Activated T-cell treated with anti-CD3 and anti-CD28 coated beads, Interleukin-2, amount 50 U/mL, for 24 hours (primary cell): ENCODE results near the gene ZNF3.
A peak's percentile ranks its signal among the peaks of the same experiment; 100 is the strongest.

ENCODE experiments used
- DNase-seq: peaks from one replicate; pipeline ENCODE4 v3.0.0-alpha.2; 2020
- H3K27ac Mint-ChIP-seq: 2 replicates; pipeline ENCODE4 v1.8.0; 2020; ENCODE audit warnings: mild to moderate bottlenecking, mixed read lengths
- H3K27me3 Mint-ChIP-seq: 2 replicates; pipeline ENCODE4 v1.8.0; 2020; ENCODE audit warnings: mixed read lengths
- H3K36me3 Mint-ChIP-seq: 2 replicates; pipeline ENCODE4 v1.8.0; 2020; ENCODE audit warnings: low read depth, mixed read lengths
- H3K4me1 Mint-ChIP-seq: 2 replicates; pipeline ENCODE4 v1.8.0; 2020; ENCODE audit warnings: low read depth, mixed read lengths
- H3K4me3 Mint-ChIP-seq: 2 replicates; pipeline ENCODE4 v1.8.0; 2020; ENCODE audit warnings: mild to moderate bottlenecking, moderate library complexity, mixed read lengths
- H3K9me3 Mint-ChIP-seq: 2 replicates; pipeline ENCODE4 v1.8.0; 2020; ENCODE audit warnings: mixed read lengths

The ZNF3 gene

GRCh38 chr7:100063376-100063775 lies 18.1 kb downstream of the ZNF3 start:
- Mint-ChIP-seq H3K27me3 (no peaks in the 10 kb centered on the region), H3K27ac (no peak overlapping the region), H3K4me1 (no peaks in the 10 kb centered on the region), H3K9me3 (no peaks in the 10 kb centered on the region), H3K36me3 (peaks cover 76% of the 10 kb centered on the region), H3K4me3 (no peak overlapping the region)
- DNase-seq: no peak

GRCh38 chr7:100061518-100062193 lies 19.9 kb downstream of the ZNF3 start:
- no peak overlapping the region for H3K4me3 Mint-ChIP-seq
- H3K27me3 Mint-ChIP-seq: no peaks in the 10 kb centered on the region
- H3K4me1 Mint-ChIP-seq: no peaks in the 10 kb centered on the region
- DNase-seq: no peak
- H3K27ac Mint-ChIP-seq: peak overlapping the region; percentile 5
- H3K9me3 Mint-ChIP-seq: no peaks in the 10 kb centered on the region
- H3K36me3 Mint-ChIP-seq: peaks cover 77% of the 10 kb centered on the region

DNA sequence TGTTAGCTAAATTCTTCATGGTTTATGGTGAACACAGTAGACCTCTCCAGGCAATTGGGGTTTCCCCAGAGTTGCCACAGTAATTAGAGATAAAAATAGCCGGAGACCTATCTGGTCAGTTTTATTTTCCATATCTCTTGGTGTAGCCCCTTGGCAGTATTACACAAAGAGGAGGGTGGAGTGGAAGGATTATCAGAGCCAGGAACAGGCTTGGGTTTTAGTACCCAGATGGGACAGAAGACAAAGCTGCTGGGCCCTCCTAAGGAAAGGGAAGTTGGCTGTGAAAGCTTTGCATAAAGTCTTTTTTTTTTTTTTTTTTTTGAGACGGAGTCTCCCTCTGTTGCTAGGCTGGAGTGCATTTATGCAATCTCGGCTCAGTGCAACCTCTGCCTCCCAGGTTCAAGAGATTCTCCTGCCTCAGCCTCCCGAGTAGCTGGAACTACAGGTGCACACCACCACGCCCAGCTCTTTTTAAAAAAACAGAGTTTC lies 22.2 kb downstream of the ZNF3 start:
- peaks cover 63% of the 10 kb centered on the region for H3K36me3 Mint-ChIP-seq
- H3K4me3 Mint-ChIP-seq: no peak overlapping the region

DNA sequence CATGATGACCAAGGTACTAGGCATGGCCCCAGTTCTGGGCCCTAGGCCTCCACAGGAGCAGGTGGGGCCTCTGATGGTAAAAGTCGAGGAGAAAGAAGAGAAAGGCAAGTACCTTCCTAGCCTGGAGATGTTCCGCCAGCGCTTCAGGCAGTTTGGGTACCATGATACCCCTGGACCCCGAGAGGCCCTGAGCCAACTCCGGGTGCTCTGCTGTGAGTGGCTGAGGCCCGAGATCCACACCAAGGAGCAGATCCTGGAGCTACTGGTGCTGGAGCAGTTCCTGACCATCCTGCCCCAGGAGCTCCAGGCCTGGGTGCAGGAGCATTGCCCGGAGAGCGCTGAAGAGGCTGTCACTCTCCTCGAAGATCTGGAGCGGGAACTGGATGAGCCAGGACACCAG lies 24.5 kb downstream of the ZNF3 start:
- Mint-ChIP-seq H3K4me1 (no peaks in the 10 kb centered on the region), H3K27ac (no peak overlapping the region), H3K9me3 (no peaks in the 10 kb centered on the region), H3K27me3 (no peaks in the 10 kb centered on the region), H3K36me3 (peaks cover 50% of the 10 kb centered on the region), H3K4me3 (no peak overlapping the region)
- DNase-seq: no peak

More for the DNA sequence above, 22.2 kb downstream of the ZNF3 start:
- Mint-ChIP-seq H3K27ac (no peak overlapping the region), H3K4me1 (no peaks in the 10 kb centered on the region), H3K27me3 (no peaks in the 10 kb centered on the region), H3K9me3 (no peaks in the 10 kb centered on the region)
- DNase-seq: no peak

GRCh38 chr7:100053215-100053614 lies 28.3 kb downstream of the ZNF3 start:
- H3K36me3 Mint-ChIP-seq: peaks cover 33% of the 10 kb centered on the region
- H3K9me3 Mint-ChIP-seq: no peaks in the 10 kb centered on the region
- no peak for DNase-seq
- H3K27ac Mint-ChIP-seq: no peak overlapping the region
- peaks cover 25% of the 10 kb centered on the region for H3K4me1 Mint-ChIP-seq
- H3K27me3 Mint-ChIP-seq: no peaks in the 10 kb centered on the region
- H3K4me3 Mint-ChIP-seq: no peak overlapping the region

DNA sequence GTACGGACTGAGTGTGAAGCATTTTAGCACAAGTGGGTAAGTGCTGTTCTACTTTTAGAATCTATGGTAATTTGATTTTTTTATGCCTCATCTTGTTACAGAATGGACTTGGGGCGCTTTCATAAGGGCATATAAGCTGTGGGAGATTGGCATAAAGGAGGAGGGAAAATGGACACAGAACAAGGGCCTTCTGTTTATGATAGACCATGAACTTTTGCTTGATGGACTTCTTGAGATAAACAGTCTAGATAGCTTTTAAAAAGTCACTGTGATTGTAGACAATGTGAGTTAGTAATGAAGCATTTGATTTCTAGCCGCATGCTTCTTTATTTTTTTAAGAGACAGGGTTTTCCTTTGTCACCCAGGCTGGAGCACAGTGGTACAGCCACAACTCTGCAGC lies 29.9 kb downstream of the ZNF3 start:
- Mint-ChIP-seq H3K27me3 (no peaks in the 10 kb centered on the region), H3K36me3 (peaks cover 18% of the 10 kb centered on the region), H3K9me3 (no peaks in the 10 kb centered on the region), H3K4me3 (peak overlapping the region; percentile 60), H3K27ac (peak overlapping the region; percentile 19), H3K4me1 (peaks cover 25% of the 10 kb centered on the region)
- DNase-seq: no peak

DNA sequence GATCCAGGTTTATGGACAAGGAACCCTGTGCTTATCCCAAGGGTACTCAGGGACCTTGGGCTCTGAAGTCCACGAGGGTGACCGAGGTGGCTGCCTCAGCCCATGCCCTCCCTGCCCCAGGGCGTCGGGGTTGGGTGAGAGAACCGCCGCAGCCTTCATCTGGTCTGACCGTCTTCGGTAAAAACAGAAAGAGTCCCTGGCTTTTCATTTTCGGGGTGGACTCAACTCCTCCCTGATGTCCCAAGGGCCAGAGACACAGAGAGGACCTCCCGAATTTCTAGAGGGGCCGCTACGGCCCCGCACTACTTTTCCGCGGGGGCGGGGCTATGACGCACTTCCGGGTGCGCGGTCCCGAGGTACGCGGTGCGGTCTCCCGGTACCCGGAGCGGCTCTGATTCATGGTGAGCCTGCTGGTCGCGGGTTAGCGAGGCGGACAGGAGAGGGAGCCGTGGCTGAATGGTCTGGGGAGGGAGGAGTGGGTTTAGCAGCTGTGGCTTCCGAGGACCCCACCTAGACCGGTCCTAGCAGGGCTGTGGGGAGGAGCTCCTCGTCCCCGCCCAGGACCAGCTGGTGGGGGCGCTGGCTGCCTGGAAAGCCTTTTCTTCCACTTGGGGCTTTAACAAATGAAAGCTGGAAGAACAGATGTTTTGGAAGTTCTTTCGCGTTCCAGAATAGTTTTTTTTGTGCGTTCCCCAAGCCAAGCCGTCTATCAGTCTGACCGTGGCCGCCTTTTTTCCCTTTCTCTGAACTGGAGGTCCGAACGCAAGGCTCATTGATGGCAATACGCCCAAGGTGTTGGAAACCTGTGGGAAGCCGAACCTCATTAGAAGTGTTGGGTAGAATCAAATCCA lies 31.9 kb downstream of the ZNF3 start, which contains the start of gene ZSCAN21:
ZSCAN21 (plus strand) TSS at position 334 of the 851 bp plus-strand sequence. CDS start 7,233 bp downstream, outside the sequence.
- DNase-seq: peak; percentile 91
- Mint-ChIP-seq H3K9me3 (no peaks in the 10 kb centered on the region), H3K36me3 (peaks cover 16% of the 10 kb centered on the region), H3K4me1 (peaks cover 26% of the 10 kb centered on the region), H3K27me3 (no peaks in the 10 kb centered on the region), H3K27ac (peak within 1 kb of the TSS; percentile 96), H3K4me3 (peak within 1 kb of the TSS; percentile 89)

GRCh38 chr7:100048680-100049079 lies 32.8 kb downstream of the ZNF3 start:
- Mint-ChIP-seq H3K4me3 (peak overlapping the region; percentile 89), H3K4me1 (peaks cover 27% of the 10 kb centered on the region), H3K9me3 (no peaks in the 10 kb centered on the region), H3K27me3 (no peaks in the 10 kb centered on the region), H3K27ac (peak overlapping the region; percentile 96), H3K36me3 (peaks cover 16% of the 10 kb centered on the region)
- DNase-seq: no peak

GRCh38 chr7:100044718-100045117 lies 36.8 kb downstream of the ZNF3 start:
- peaks cover 7% of the 10 kb centered on the region for H3K36me3 Mint-ChIP-seq
- H3K27ac Mint-ChIP-seq: no peak overlapping the region
- H3K4me1 Mint-ChIP-seq: peaks cover 29% of the 10 kb centered on the region
- H3K27me3 Mint-ChIP-seq: no peaks in the 10 kb centered on the region
- no peaks in the 10 kb centered on the region for H3K9me3 Mint-ChIP-seq
- no peak for DNase-seq
- no peak overlapping the region for H3K4me3 Mint-ChIP-seq

GRCh38 chr7:100040575-100040974 lies 40.9 kb downstream of the ZNF3 start:
- peaks cover 21% of the 10 kb centered on the region for H3K4me1 Mint-ChIP-seq
- H3K36me3 Mint-ChIP-seq: peaks cover 39% of the 10 kb centered on the region
- H3K4me3 Mint-ChIP-seq: no peak overlapping the region
- DNase-seq: no peak
- no peaks in the 10 kb centered on the region for H3K9me3 Mint-ChIP-seq
- H3K27me3 Mint-ChIP-seq: no peaks in the 10 kb centered on the region
- H3K27ac Mint-ChIP-seq: no peak overlapping the region

DNA sequence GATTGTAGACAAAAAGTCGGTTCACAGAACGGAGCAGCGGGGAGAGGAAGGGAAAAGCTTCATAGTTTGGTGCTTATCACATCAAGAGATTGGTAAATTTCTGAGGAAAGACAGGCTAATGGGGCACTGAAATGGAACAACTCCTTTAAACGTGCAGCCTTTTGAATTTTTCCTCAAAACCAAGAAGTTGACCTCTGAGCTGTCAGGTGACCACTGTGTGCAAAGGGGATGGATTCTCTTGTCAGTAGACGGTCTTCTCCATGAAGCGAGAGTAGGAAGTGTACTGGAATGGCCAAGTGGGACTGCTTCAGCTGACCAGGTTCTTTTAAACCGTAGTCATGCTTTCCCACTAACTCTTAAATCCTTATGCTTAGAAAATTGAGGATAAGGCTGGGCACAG lies 43.2 kb downstream of the ZNF3 start:
- H3K4me1 Mint-ChIP-seq: peaks cover 19% of the 10 kb centered on the region
- H3K36me3 Mint-ChIP-seq: peaks cover 61% of the 10 kb centered on the region
- no peaks in the 10 kb centered on the region for H3K9me3 Mint-ChIP-seq
- no peaks in the 10 kb centered on the region for H3K27me3 Mint-ChIP-seq
- no peak for DNase-seq
- no peak overlapping the region for H3K4me3 Mint-ChIP-seq
- H3K27ac Mint-ChIP-seq: no peak overlapping the region

GRCh38 chr7:100035876-100036275 lies 45.6 kb downstream of the ZNF3 start:
- no peaks in the 10 kb centered on the region for H3K27me3 Mint-ChIP-seq
- H3K4me3 Mint-ChIP-seq: no peak overlapping the region
- H3K9me3 Mint-ChIP-seq: no peaks in the 10 kb centered on the region
- H3K27ac Mint-ChIP-seq: no peak overlapping the region
- no peak for DNase-seq
- peaks cover 10% of the 10 kb centered on the region for H3K4me1 Mint-ChIP-seq
- peaks cover 80% of the 10 kb centered on the region for H3K36me3 Mint-ChIP-seq

DNA sequence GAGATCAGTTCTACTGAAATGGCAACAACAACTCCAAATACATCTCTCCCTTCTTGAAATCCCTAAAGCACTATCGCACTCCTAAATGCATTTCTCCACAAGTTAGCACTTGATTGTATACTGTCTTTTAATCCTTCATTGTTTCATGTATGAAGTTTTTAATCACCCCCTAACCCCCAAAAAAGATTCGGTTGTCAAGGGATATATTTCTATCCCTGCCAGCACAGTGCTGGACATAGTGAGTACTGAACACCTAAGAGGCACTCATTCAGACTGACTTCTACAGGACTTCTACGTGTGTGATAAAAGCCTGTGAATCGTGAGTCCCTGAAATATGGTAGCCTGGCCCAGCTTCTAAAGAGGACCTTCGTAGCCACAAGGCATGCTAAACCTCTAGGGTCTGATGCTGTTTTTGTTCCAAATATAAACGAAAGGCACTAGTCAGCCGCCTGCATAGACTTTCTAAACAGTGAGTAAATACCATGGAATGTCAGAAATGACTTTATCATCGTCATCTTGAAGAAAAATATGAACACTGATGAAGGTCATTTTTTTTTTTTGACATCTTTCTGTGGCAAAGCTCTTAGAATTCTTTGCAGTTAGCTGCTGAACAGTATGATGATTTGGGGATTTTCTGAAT lies 46.5 kb downstream of the ZNF3 start:
- Mint-ChIP-seq H3K27ac (no peak overlapping the region), H3K4me1 (peaks cover 3% of the 10 kb centered on the region), H3K9me3 (no peaks in the 10 kb centered on the region), H3K27me3 (no peaks in the 10 kb centered on the region), H3K4me3 (no peak overlapping the region), H3K36me3 (peaks cover 89% of the 10 kb centered on the region)
- DNase-seq: no peak

GRCh38 chr7:100033526-100033925 lies 48.0 kb downstream of the ZNF3 start:
- H3K9me3 Mint-ChIP-seq: no peaks in the 10 kb centered on the region
- no peak overlapping the region for H3K4me3 Mint-ChIP-seq
- H3K36me3 Mint-ChIP-seq: peaks cover 96% of the 10 kb centered on the region
- H3K27me3 Mint-ChIP-seq: no peaks in the 10 kb centered on the region
- no peaks in the 10 kb centered on the region for H3K4me1 Mint-ChIP-seq
- DNase-seq: no peak
- peak overlapping the region; percentile 1 for H3K27ac Mint-ChIP-seq
